Mesendoderm (in vitro differentiated cells): Measurements from ENCODE around the gene KCNJ11.
A peak's percentile ranks its signal among the peaks of the same experiment; 100 is the strongest.

Experiments used
- DNase-seq: peaks from one replicate; pipeline ENCODE4 v3.0.0; 2013
- H2AK5ac ChIP-seq: 2 replicates; pipeline ENCODE4 v1.6.1; 2013; ENCODE audit warnings: low read length, inconsistent platforms
- H2BK120ac ChIP-seq: 2 replicates; pipeline ENCODE4 v1.6.1; 2013; ENCODE audit warnings: low read depth, mild to moderate bottlenecking, low read length, moderate library complexity, mixed read lengths
- H2BK15ac ChIP-seq: replicated peaks from 2 replicates; pipeline ENCODE4 v1.6.1; 2013; ENCODE audit warnings: low read depth, mild to moderate bottlenecking, moderate library complexity
- H2BK5ac ChIP-seq: 2 replicates; pipeline ENCODE4 v1.6.1; 2013; ENCODE audit warnings: low read length, inconsistent platforms
- H3K18ac ChIP-seq: 2 replicates; pipeline ENCODE4 v1.6.1; 2013; ENCODE audit warnings: mild to moderate bottlenecking, low read length, mixed read lengths
- H3K23ac ChIP-seq: one replicate; pipeline ENCODE4 v1.6.1; 2013; ENCODE audit warnings: low read length
- H3K27ac ChIP-seq: 2 replicates; pipeline ENCODE4 v1.5.1; 2013; ENCODE audit warnings: low read depth, mild to moderate bottlenecking, inconsistent platforms, low read length, moderate library complexity
- H3K27me3 ChIP-seq: 2 replicates; pipeline ENCODE4 v1.6.1; 2013; ENCODE audit warnings: low read length, control low read depth, mild to moderate bottlenecking, inconsistent platforms; ENCODE audit not compliant: insufficient read depth, poor library complexity
- H3K36me3 ChIP-seq: 2 replicates; pipeline ENCODE4 v1.6.1; 2013; ENCODE audit warnings: low read length, inconsistent platforms; ENCODE audit not compliant: control insufficient read depth, insufficient read depth
- H3K4ac ChIP-seq: one replicate; pipeline ENCODE4 v1.6.1; 2013; ENCODE audit warnings: low read depth, mild to moderate bottlenecking, low read length, moderate library complexity
- H3K4me1 ChIP-seq: 2 replicates; pipeline ENCODE4 v1.6.1; 2013; ENCODE audit warnings: low read depth, low read length, inconsistent platforms; ENCODE audit not compliant: control insufficient read depth
- H3K4me2 ChIP-seq: 2 replicates; pipeline ENCODE4 v1.6.1; 2013; ENCODE audit warnings: low read length
- H3K4me3 ChIP-seq: 2 replicates; pipeline ENCODE4 v1.5.1; 2013; ENCODE audit warnings: mild to moderate bottlenecking, low read length
- H3K56ac ChIP-seq: one replicate; pipeline ENCODE4 v1.6.1; 2013; ENCODE audit warnings: low read length
- H3K79me1 ChIP-seq: 2 replicates; pipeline ENCODE4 v1.6.1; 2013; ENCODE audit warnings: low read length, inconsistent platforms
- H3K79me2 ChIP-seq: 2 replicates; pipeline ENCODE4 v1.6.1; 2013; ENCODE audit warnings: mild to moderate bottlenecking, low read length; ENCODE audit not compliant: control insufficient read depth, insufficient read depth
- H3K9ac ChIP-seq: 2 replicates; pipeline ENCODE4 v1.6.1; 2013; ENCODE audit warnings: low read length, inconsistent platforms
- H4K5ac ChIP-seq: one replicate; pipeline ENCODE4 v1.6.1; 2013; ENCODE audit warnings: low read length
- H4K8ac ChIP-seq: one replicate; pipeline ENCODE4 v1.6.1; 2013; ENCODE audit warnings: low read depth, mild to moderate bottlenecking, control low read depth, low read length, moderate library complexity
- WGBS: extraction: QIAGEN DNeasy Blood & Tissue Kit; methylation state at CpG from one replicate; pipeline ENCODE4 v1.1.7; 2013; ENCODE audit warnings: low lambda C conversion rate, missing lambda C conversion rate; ENCODE audit not compliant: insufficient coverage; ENCODE audit errors: extremely low coverage; 5-methylcytosine and 5-hydroxymethylcytosine counted together

Gene KCNJ11

GRCh38 chr11:17413414-17414316, 25.2 kb upstream of the KCNJ11 start:
- H4K8ac ChIP-seq, result no peak overlapping the region
- no peak overlapping the region for H4K5ac ChIP-seq
- H3K36me3 ChIP-seq, result no peaks in the 10 kb centered on the region
- WGBS, result no CpG with 5 or more reads among the region's 15 CpGs
- DNase-seq, result no peak
- no peak overlapping the region for H3K23ac ChIP-seq
- no peak overlapping the region for H2BK15ac ChIP-seq
- H3K4ac ChIP-seq, result no peak overlapping the region
- H3K79me2 ChIP-seq, result no peaks in the 10 kb centered on the region
- no peaks in the 10 kb centered on the region for H3K27me3 ChIP-seq
- no peak overlapping the region for H2AK5ac ChIP-seq
- H3K4me2 ChIP-seq, result no peak overlapping the region
- no peak overlapping the region for H3K18ac ChIP-seq
- H3K79me1 ChIP-seq, result no peaks in the 10 kb centered on the region
- H2BK5ac ChIP-seq, result no peak overlapping the region
- no peaks in the 10 kb centered on the region for H3K4me1 ChIP-seq
- no peak overlapping the region for H3K56ac ChIP-seq
- H3K4me3 ChIP-seq, result no peak overlapping the region
- no peak overlapping the region for H3K27ac ChIP-seq
- no peak overlapping the region for H2BK120ac ChIP-seq
- no peak overlapping the region for H3K9ac ChIP-seq

GRCh38 chr11:17412488-17413180, 24.2 kb upstream of the KCNJ11 start:
- no peaks in the 10 kb centered on the region for H3K79me1 ChIP-seq
- no peak overlapping the region for H3K9ac ChIP-seq
- no peak overlapping the region for H3K4me2 ChIP-seq
- no peak overlapping the region for H3K56ac ChIP-seq
- no peaks in the 10 kb centered on the region for H3K4me1 ChIP-seq
- no peak overlapping the region for H3K18ac ChIP-seq
- no CpG with 5 or more reads among the region's 9 CpGs for WGBS
- H3K23ac ChIP-seq, result no peak overlapping the region
- no peaks in the 10 kb centered on the region for H3K27me3 ChIP-seq
- no peak overlapping the region for H2BK5ac ChIP-seq
- no peak overlapping the region for H3K27ac ChIP-seq
- H2BK120ac ChIP-seq, result no peak overlapping the region
- no peak overlapping the region for H4K5ac ChIP-seq
- H2AK5ac ChIP-seq, result no peak overlapping the region
- no peak overlapping the region for H3K4ac ChIP-seq
- H3K79me2 ChIP-seq, result no peaks in the 10 kb centered on the region
- H4K8ac ChIP-seq, result no peak overlapping the region
- DNase-seq, result peak; percentile 27
- no peak overlapping the region for H3K4me3 ChIP-seq
- no peaks in the 10 kb centered on the region for H3K36me3 ChIP-seq
- no peak overlapping the region for H2BK15ac ChIP-seq

GRCh38 chr11:17411418-17411817, 23.0 kb upstream of the KCNJ11 start:
- Histone ChIP-seq H2AK5ac (no peak overlapping the region), H3K79me1 (no peaks in the 10 kb centered on the region), H3K4me2 (no peak overlapping the region), H3K27me3 (no peaks in the 10 kb centered on the region), H3K36me3 (no peaks in the 10 kb centered on the region), H3K27ac (no peak overlapping the region), H3K4me1 (no peaks in the 10 kb centered on the region), H3K4ac (no peak overlapping the region), H2BK5ac (no peak overlapping the region), H2BK15ac (no peak overlapping the region), H3K4me3 (no peak overlapping the region), H4K8ac (no peak overlapping the region), H2BK120ac (no peak overlapping the region), H3K23ac (no peak overlapping the region), H3K79me2 (no peaks in the 10 kb centered on the region), H4K5ac (no peak overlapping the region), H3K18ac (no peak overlapping the region), H3K56ac (no peak overlapping the region), H3K9ac (no peak overlapping the region)
- WGBS, result no CpG with 5 or more reads among the region's 6 CpGs
- DNase-seq, result no peak

- no peak overlapping the region for H3K4me2 ChIP-seq
- no peaks in the 10 kb centered on the region for H3K79me2 ChIP-seq
- H3K79me1 ChIP-seq, result no peaks in the 10 kb centered on the region
- H2BK15ac ChIP-seq, result no peak overlapping the region
- H3K18ac ChIP-seq, result no peak overlapping the region
- no peak overlapping the region for H3K4ac ChIP-seq
- H2AK5ac ChIP-seq, result no peak overlapping the region
- no peak for DNase-seq
- no peak overlapping the region for H2BK120ac ChIP-seq
- H2BK5ac ChIP-seq, result no peak overlapping the region
- whole genome bisulfite sequencing, result no CpG with 5 or more reads among the region's 11 CpGs
- no peaks in the 10 kb centered on the region for H3K4me1 ChIP-seq
- H3K27me3 ChIP-seq, result no peaks in the 10 kb centered on the region
- no peak overlapping the region for H4K8ac ChIP-seq
- H3K23ac ChIP-seq, result no peak overlapping the region
- H3K9ac ChIP-seq, result no peak overlapping the region
- H3K4me3 ChIP-seq, result no peak overlapping the region
- H4K5ac ChIP-seq, result no peak overlapping the region
- no peak overlapping the region for H3K27ac ChIP-seq
- no peaks in the 10 kb centered on the region for H3K36me3 ChIP-seq
- no peak overlapping the region for H3K56ac ChIP-seq
These were observed 22.3 kb upstream of the KCNJ11 start for GRCh38 chr11:17410606-17411379.

- no peaks in the 10 kb centered on the region for H3K36me3 ChIP-seq
- WGBS, result no CpG with 5 or more reads among the region's 7 CpGs
- H2BK15ac ChIP-seq, result no peak overlapping the region
- H3K18ac ChIP-seq, result no peak overlapping the region
- no peak overlapping the region for H2BK5ac ChIP-seq
- H3K4me3 ChIP-seq, result no peak overlapping the region
- no peak overlapping the region for H4K5ac ChIP-seq
- no peak overlapping the region for H3K4me2 ChIP-seq
- no peak for DNase-seq
- H3K27ac ChIP-seq, result no peak overlapping the region
- H2BK120ac ChIP-seq, result no peak overlapping the region
- no peak overlapping the region for H3K56ac ChIP-seq
- no peaks in the 10 kb centered on the region for H3K79me2 ChIP-seq
- H3K9ac ChIP-seq, result no peak overlapping the region
- no peaks in the 10 kb centered on the region for H3K27me3 ChIP-seq
- no peaks in the 10 kb centered on the region for H3K4me1 ChIP-seq
- H3K79me1 ChIP-seq, result no peaks in the 10 kb centered on the region
- no peak overlapping the region for H3K4ac ChIP-seq
- no peak overlapping the region for H4K8ac ChIP-seq
- no peak overlapping the region for H2AK5ac ChIP-seq
- no peak overlapping the region for H3K23ac ChIP-seq
These were observed 20.2 kb upstream of the KCNJ11 start for GRCh38 chr11:17408641-17409040.
